Karpas-422 (cell line): ENCODE measurements around the gene IRF4. TPM values are rescaled to one million over a fixed set of nuclear protein-coding genes. Genes with fewer than 3 reads are reported as not detected.

Source experiments
- DNase-seq: peaks from one replicate; pipeline ENCODE4 v3.0.0-alpha.2; 2015
- H2AFZ ChIP-seq: fragments of 200-600 bp; sonication (generic); 2 replicates; pipeline ENCODE4 v1.6.1; 2014; ENCODE audit warnings: antibody characterized with exemption, low read length, mixed read lengths
- H3K27ac ChIP-seq: fragments of 200-600 bp; sonication (generic); 2 replicates; pipeline ENCODE4 v1.5.1; 2014; ENCODE audit warnings: mild to moderate bottlenecking, low read length, moderate library complexity
- H3K27me3 ChIP-seq: fragments of 200-600 bp; sonication (generic); 2 replicates; pipeline ENCODE4 v1.6.1; 2014; ENCODE audit warnings: low read length, mixed read lengths
- H3K36me3 ChIP-seq: fragments of 200-600 bp; sonication (generic); 2 replicates; pipeline ENCODE4 v1.6.1; 2014; ENCODE audit warnings: low read length, mixed read lengths; ENCODE audit not compliant: insufficient read depth
- H3K4me1 ChIP-seq: fragments of 200-600 bp; sonication (generic); 2 replicates; pipeline ENCODE4 v1.6.1; 2014; ENCODE audit warnings: mild to moderate bottlenecking, low read length, mixed read lengths
- H3K4me2 ChIP-seq: fragments of 200-600 bp; sonication (generic); 2 replicates; pipeline ENCODE4 v1.6.1; 2014; ENCODE audit warnings: low read length, low read depth, mild to moderate bottlenecking; ENCODE audit not compliant: poor library complexity, severe bottlenecking
- H3K4me3 ChIP-seq: fragments of 200-600 bp; sonication (generic); 2 replicates; pipeline ENCODE4 v1.5.1; 2014; ENCODE audit warnings: mild to moderate bottlenecking, antibody characterized with exemption, low read length, mixed read lengths
- H3K79me2 ChIP-seq: fragments of 200-600 bp; sonication (generic); 2 replicates; pipeline ENCODE4 v1.6.1; 2014; ENCODE audit warnings: mild to moderate bottlenecking, low read length, mixed read lengths
- H3K9ac ChIP-seq: fragments of 200-600 bp; sonication (generic); 2 replicates; pipeline ENCODE4 v1.6.0; 2014; ENCODE audit warnings: low read length
- H3K9me2 ChIP-seq: fragments of 200-600 bp; sonication (generic), shearing (Covaris generic); replicated peaks from 2 replicates; pipeline ENCODE4 v1.6.0; 2014; ENCODE audit warnings: mild to moderate bottlenecking, low read length, moderate library complexity; ENCODE audit not compliant: insufficient read depth
- H3K9me3 ChIP-seq: fragments of 300-700, 200-600 bp; sonication (generic); 2 replicates; pipeline ENCODE4 v1.6.1; 2014; ENCODE audit warnings: low read length, mixed read lengths
- H4K20me1 ChIP-seq: fragments of 200-600 bp; sonication (generic); 2 replicates; pipeline ENCODE4 v1.6.1; 2014; ENCODE audit warnings: mild to moderate bottlenecking, antibody characterized with exemption, low read length, low read depth; ENCODE audit not compliant: insufficient read depth
- total RNA-seq: library from RNA; depleted of rRNA; stranded (reverse); fragments of >200 nt; shearing (Covaris generic); gene quantifications from 2 replicates; pipeline ENCODE4 v1.2.3, GENCODE V29; 2014; ENCODE audit warnings: low replicate concordance; rRNA removed

IRF4 gene
- total RNA-seq: not detected in 2 replicates

DNA sequence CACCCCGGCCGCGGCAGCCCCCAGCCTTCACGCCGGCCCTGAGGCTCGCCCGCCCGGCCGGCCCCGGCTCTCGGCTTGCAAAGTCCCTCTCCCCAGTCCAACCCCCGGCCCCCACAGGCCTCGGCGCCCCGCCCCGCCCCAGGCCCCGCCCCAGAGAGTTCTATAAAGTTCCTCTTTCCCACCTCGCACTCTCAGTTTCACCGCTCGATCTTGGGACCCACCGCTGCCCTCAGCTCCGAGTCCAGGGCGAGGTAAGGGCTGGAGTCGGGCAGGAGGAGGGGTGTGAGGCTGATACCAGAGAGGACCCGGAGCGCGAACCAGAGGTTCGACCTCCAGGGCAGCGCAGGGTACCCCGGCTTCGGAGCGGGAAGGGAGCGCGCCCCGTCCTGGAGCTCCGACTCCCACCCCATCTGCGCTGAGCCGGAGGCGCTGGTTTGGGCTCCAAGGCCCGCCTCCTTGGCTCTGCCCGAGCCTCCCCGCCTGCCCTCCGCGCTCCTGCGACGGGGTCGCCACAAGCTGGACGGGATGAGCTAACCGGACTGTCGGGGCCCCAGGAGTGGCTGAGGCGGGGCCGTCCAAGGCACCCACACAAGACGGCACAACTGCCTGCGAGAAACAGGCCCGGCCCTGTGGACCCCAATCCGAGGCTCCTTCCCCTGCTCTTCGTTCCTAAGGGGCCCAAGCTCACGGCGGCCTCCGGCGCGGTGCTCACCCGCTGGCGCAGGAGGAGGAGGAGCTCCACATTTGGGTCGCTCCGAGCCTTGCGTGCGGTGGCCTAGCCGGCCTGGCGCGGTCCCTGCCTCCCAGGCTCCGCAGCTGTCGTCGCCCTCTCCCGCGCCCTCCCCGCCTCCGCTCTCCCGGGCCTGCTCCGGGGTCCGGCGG is at the start of gene IRF4:
Gene IRF4, plus strand, starts transcription at position 194 of the 882 bp plus-strand sequence. CDS start 1,401 bp downstream, outside the sequence.
- no peaks in the 10 kb centered on the region for H3K27me3 ChIP-seq
- no peak within 1 kb of the TSS for H3K27ac ChIP-seq
- H3K9ac ChIP-seq: no peak within 1 kb of the TSS
- no peak within 1 kb of the TSS for H3K4me2 ChIP-seq
- no peaks in the 10 kb centered on the region for H3K79me2 ChIP-seq
- no peaks in the 10 kb centered on the region for H4K20me1 ChIP-seq
- no peaks in the 10 kb centered on the region for H3K36me3 ChIP-seq
- no peaks in the 10 kb centered on the region for H3K9me3 ChIP-seq
- no peak for DNase-seq
- no peaks in the 10 kb centered on the region for H3K4me1 ChIP-seq
- no peaks in the 10 kb centered on the region for H3K9me2 ChIP-seq
- H3K4me3 ChIP-seq: no peak within 1 kb of the TSS
- H2AFZ ChIP-seq: no peak within 1 kb of the TSS

DNA sequence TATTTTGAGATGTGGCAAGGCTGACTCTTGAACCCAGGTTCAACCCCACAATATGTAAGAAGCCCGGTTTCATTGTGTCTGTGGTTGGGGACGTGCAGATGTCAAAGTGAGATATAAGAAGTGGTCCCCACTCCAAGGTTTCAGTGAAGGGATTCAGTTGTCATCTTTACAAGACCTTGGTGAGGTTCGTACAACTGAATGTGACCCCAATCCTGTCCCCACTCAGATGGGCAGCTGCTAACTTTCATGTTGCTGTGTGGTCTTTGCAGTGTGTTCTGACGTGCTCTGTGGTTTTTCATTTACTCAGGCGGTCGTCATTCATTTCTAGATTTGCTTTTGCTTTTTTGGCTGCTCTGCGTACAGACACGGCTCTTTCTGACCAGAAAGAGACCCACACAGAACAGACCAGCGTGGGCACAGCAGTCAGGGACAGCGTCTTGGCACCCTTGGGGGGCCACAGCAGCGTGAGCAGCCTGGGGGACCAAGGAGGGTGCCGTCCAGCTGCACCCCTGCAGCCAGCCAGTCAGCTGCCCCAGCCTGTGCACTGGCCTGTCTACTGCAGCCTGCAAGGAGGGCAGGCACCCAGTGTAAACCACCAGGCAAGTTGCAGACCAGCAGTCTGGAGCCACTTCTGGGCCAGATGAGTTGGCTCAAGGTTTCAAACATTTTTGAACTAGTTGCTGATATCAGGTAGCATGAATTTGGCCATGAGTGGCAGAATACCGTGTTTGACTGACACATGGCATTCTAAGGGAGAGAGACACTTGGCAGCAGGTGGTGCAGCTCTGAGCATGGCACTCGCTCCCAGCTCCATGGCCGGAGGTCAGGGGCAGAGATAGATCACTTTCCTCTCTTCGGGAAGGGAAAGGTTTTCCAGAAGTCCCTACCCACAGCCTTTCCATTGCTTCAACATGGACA is 49.4 kb upstream of the IRF4 start:
- Histone ChIP-seq H3K27me3 (no peaks in the 10 kb centered on the region), H3K9me2 (no peaks in the 10 kb centered on the region), H3K4me2 (no peak overlapping the region), H3K9me3 (no peaks in the 10 kb centered on the region; the same call in 1 of the 2 replicates), H3K79me2 (no peaks in the 10 kb centered on the region), H3K27ac (no peak overlapping the region), H3K36me3 (no peaks in the 10 kb centered on the region), H3K9ac (no peak overlapping the region), H2AFZ (no peak overlapping the region), H3K4me3 (no peak overlapping the region), H3K4me1 (peaks cover 5% of the 10 kb centered on the region), H4K20me1 (no peaks in the 10 kb centered on the region)
- DNase-seq: no peak

DNA sequence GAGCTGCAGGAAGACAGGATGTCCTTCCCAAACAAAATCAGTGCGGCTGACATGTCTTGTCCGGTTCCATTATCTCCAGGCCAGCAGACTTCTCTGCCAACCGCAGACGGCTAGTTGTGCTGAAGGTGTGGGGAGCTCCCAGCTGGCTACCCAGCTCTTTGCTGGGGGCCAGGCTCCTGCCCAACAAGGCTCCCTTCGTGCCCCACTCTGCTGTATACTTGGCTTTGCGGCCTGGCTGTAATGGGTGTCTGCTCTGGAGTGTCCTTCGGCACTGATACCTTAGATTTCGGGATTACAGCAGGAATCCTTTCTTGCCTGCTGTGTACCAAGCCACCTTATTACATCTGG is 48.7 kb upstream of the IRF4 start:
- H3K4me2 ChIP-seq: no peak overlapping the region
- H3K79me2 ChIP-seq: no peaks in the 10 kb centered on the region
- H3K4me1 ChIP-seq: peaks cover 11% of the 10 kb centered on the region
- no peaks in the 10 kb centered on the region for H3K36me3 ChIP-seq
- DNase-seq: no peak
- no peak overlapping the region for H3K4me3 ChIP-seq
- H3K27ac ChIP-seq: no peak overlapping the region
- H3K27me3 ChIP-seq: no peaks in the 10 kb centered on the region
- no peaks in the 10 kb centered on the region for H3K9me2 ChIP-seq
- no peaks in the 10 kb centered on the region for H4K20me1 ChIP-seq
- no peaks in the 10 kb centered on the region; the same call in 1 of the 2 replicates for H3K9me3 ChIP-seq
- H2AFZ ChIP-seq: no peak overlapping the region
- no peak overlapping the region for H3K9ac ChIP-seq

DNA sequence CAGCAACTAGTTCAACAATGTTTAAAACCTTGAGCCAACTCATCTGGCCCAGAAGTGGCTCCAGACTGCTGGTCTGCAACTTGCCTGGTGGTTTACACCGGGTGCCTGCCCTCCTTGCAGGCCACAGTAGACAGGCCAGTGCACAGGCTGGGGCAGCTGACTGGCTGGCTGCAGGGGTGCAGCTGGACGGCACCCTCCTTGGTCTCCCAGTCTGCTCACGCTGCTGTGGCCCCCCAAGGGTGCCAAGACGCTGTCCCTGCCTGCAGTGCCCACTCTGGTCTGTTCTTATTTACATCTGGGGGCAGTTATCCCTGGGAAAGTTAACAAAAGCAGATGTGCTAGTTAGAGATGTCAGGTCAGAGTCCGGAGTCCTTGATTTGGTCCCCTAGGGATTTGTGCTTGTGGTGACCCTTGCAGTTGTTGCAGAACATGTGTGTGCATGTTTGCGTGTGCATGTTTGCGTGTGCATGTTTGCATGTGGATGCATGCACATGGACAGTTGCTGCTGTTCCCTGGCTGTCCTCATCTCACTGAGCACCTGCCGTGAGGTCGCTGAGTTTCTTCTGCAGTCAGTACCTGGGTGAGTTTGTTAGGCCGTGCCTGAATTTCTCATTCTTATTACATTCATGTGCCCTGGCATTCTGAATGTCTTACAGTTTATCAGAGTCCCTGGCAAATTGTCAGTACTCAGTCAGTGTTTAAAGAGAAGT is 48.2 kb upstream of the IRF4 start:
- Histone ChIP-seq H3K27ac (no peak overlapping the region), H3K27me3 (no peaks in the 10 kb centered on the region), H3K4me2 (no peak overlapping the region), H3K9me3 (no peaks in the 10 kb centered on the region; the same call in 1 of the 2 replicates), H3K36me3 (no peaks in the 10 kb centered on the region), H3K9ac (no peak overlapping the region), H2AFZ (no peak overlapping the region), H3K79me2 (no peaks in the 10 kb centered on the region), H4K20me1 (0 out of 2 replicates have a peak, but pooled peaks cover under 1% of the 10 kb centered on the region), H3K4me1 (peaks cover 11% of the 10 kb centered on the region), H3K9me2 (no peaks in the 10 kb centered on the region), H3K4me3 (no peak overlapping the region)
- no peak for DNase-seq

DNA sequence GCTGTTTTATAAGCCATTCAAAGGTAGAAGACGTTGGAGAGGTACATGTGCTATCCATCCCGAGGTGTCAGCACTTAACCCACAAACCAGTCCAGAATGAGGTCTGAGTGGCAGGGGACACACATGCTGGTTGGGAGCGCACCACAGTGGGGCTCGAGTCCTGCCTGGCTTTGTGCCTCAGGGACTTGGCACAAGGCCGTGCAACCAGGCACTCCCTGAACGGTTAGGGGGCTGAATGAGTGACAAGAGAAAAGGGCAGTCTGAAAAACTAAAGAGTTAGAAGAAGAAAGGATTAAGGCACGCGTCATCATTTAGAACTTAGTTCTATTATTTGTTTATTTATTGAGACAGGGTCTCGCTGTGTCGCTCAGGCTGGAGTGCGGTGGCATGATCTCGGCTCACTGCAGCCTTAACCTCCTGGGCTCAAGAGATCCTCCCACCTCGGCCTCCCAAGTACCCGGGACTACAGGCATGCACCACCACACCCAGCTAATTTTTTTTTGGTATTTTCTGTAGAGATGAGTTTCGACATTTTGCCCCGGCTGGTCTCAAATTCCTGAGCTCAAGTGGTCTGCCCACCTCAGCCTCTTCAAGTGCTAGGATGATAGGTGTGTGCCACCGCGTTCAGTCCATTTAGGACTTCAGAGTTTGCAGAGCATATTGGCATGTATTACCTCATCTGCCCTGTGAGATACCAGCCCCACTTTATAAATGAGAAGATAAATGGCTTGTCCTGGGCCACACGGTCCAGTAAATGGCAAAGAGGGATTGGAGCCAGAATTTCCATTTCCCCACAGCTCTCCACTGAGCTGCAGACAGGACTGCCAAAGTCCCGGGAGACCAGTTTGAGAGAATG is 47.4 kb upstream of the IRF4 start:
- Histone ChIP-seq H3K9me3 (no peaks in the 10 kb centered on the region; the same call in 1 of the 2 replicates), H3K4me3 (no peak overlapping the region), H3K9ac (no peak overlapping the region), H3K27ac (no peak overlapping the region), H2AFZ (no peak overlapping the region), H3K79me2 (no peaks in the 10 kb centered on the region), H3K4me2 (no peak overlapping the region), H3K27me3 (no peaks in the 10 kb centered on the region), H3K4me1 (peaks cover 11% of the 10 kb centered on the region), H3K9me2 (no peaks in the 10 kb centered on the region), H3K36me3 (no peaks in the 10 kb centered on the region), H4K20me1 (0 out of 2 replicates have a peak, but pooled peaks cover 3% of the 10 kb centered on the region)
- DNase-seq: no peak

DNA sequence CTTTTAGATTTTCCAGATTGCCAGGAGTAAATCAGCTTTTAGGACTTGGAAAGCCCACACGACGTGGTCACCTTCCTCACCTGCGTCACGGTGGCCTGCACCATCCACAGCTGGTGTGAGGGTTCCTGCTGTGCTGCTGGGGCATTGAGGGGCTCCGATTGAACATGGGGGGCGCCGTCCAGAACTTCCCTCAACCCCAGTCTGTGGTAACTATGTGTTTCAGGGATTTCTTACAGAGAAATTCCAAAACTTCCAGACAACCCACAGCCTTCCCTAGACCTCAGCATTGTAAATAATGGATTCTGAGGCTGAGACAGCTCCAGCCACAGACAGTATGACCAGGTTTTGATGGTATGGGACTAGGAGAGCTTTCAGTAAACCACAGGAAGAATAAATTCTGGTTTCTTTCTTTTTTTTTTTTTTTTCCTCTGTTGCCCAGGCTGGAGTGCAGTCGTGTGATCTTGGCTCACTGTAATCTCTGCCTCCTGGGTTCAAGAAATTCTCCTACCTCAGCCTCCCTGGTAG is 46.7 kb upstream of the IRF4 start:
- no peaks in the 10 kb centered on the region; the same call in 1 of the 2 replicates for H3K9me3 ChIP-seq
- H3K4me2 ChIP-seq: no peak overlapping the region
- H3K79me2 ChIP-seq: no peaks in the 10 kb centered on the region

DNA sequence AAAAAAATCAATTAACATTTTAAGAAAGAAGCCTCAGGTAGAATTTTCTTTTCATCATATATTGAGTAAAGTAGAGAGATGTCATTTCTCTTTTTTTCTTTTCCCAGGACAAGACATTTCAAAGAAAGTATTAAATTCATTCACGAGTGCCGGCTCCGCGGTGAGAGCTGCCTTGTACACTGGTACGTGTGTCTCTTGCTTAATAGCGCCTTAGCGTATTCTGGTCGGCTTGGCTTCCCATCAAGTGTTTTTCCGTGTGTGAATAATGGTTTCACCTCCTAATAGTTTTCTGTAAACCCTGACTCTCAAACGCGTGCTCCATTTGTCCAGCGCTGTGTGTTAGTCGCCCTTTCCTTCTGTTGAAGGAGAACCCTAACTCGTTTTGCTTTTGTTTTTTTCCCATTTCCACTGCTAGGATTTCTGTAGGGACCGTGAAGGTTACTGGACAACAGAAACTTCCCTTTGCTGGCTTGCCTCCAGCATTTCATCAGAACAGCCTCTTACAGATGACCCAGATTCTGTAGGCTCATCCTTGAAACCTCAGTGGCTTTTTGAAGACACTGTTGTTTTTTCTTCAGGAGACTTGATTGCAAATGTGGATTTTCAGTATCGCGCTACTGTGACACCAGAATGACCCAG is 45.7 kb upstream of the IRF4 start:
- H4K20me1 ChIP-seq: 0 out of 2 replicates have a peak, but pooled peaks cover 6% of the 10 kb centered on the region
- no peak overlapping the region for H3K4me3 ChIP-seq
- no peak for DNase-seq
- H2AFZ ChIP-seq: no peak overlapping the region
- H3K4me2 ChIP-seq: no peak overlapping the region
- H3K9me3 ChIP-seq: no peaks in the 10 kb centered on the region; the same call in 1 of the 2 replicates
- H3K36me3 ChIP-seq: no peaks in the 10 kb centered on the region
- no peak overlapping the region for H3K27ac ChIP-seq
- H3K27me3 ChIP-seq: no peaks in the 10 kb centered on the region
- peaks cover 17% of the 10 kb centered on the region for H3K4me1 ChIP-seq
- no peaks in the 10 kb centered on the region for H3K79me2 ChIP-seq
- no peak overlapping the region for H3K9ac ChIP-seq
- H3K9me2 ChIP-seq: no peaks in the 10 kb centered on the region

More for the DNA sequence above, 46.7 kb upstream of the IRF4 start:
- no peaks in the 10 kb centered on the region for H3K9me2 ChIP-seq
- no peaks in the 10 kb centered on the region for H3K36me3 ChIP-seq
- 0 out of 2 replicates have a peak, but pooled peaks cover 6% of the 10 kb centered on the region for H4K20me1 ChIP-seq
- no peak for DNase-seq
- peaks cover 14% of the 10 kb centered on the region for H3K4me1 ChIP-seq
- no peak overlapping the region for H3K27ac ChIP-seq
- no peak overlapping the region for H3K4me3 ChIP-seq
- no peak overlapping the region for H3K9ac ChIP-seq
- no peaks in the 10 kb centered on the region for H3K27me3 ChIP-seq
- no peak overlapping the region for H2AFZ ChIP-seq
